CD4-positive, alpha-beta T cell treated with Interleukin-21 for 1 hour (primary cell): ENCODE data around the gene FAM131B.

Experiments used
- DNase-seq: peaks from one replicate; pipeline ENCODE4 v3.0.0-alpha.2; 2020

Gene FAM131B

GRCh38 chr7:143356414-143357050, 6.0 kb downstream of the FAM131B start:
- DNase-seq: no peak

- no peak for DNase-seq
Measured at GRCh38 chr7:143355450-143356385, 6.8 kb downstream of the FAM131B start.

GRCh38 chr7:143354965-143355364, 7.5 kb downstream of the FAM131B start:
- no peak for DNase-seq

- no peak for DNase-seq
Measured at GRCh38 chr7:143354376-143354775, 8.1 kb downstream of the FAM131B start.

GRCh38 chr7:143352531-143353002, 9.9 kb downstream of the FAM131B start:
- DNase-seq: no peak

- no peak for DNase-seq
Measured at GRCh38 chr7:143351574-143351973, 10.9 kb downstream of the FAM131B start.

- DNase-seq: no peak
Measured at GRCh38 chr7:143351060-143351459, 11.5 kb downstream of the FAM131B start.

GRCh38 chr7:143347950-143348349, 14.6 kb downstream of the FAM131B start:
- DNase-seq: no peak

GRCh38 chr7:143346018-143346417, 16.5 kb downstream of the FAM131B start:
- DNase-seq: no peak

GRCh38 chr7:143345428-143345900, 17.0 kb downstream of the FAM131B start:
- DNase-seq: peak; percentile 69

- no peak for DNase-seq
Measured at GRCh38 chr7:143343596-143343995, 18.9 kb downstream of the FAM131B start.

- no peak for DNase-seq
Measured at GRCh38 chr7:143341842-143342241, 20.7 kb downstream of the FAM131B start.

- no peak for DNase-seq
Measured at GRCh38 chr7:143337216-143337615, 25.3 kb downstream of the FAM131B start.

GRCh38 chr7:143334244-143334643, 28.3 kb downstream of the FAM131B start:
- no peak for DNase-seq

- DNase-seq: no peak
Measured at GRCh38 chr7:143331179-143331801, 31.2 kb downstream of the FAM131B start.

- DNase-seq: no peak
Measured at GRCh38 chr7:143329471-143330170, 32.9 kb downstream of the FAM131B start.

GRCh38 chr7:143327903-143328302, 34.6 kb downstream of the FAM131B start:
- DNase-seq: no peak

- DNase-seq: no peak
Measured at GRCh38 chr7:143325240-143325639, 37.3 kb downstream of the FAM131B start.

- DNase-seq: no peak
Measured at GRCh38 chr7:143323653-143324052, 38.9 kb downstream of the FAM131B start.

- DNase-seq: no peak
Measured at GRCh38 chr7:143322760-143323633, 39.5 kb downstream of the FAM131B start.

- no peak for DNase-seq
Measured at GRCh38 chr7:143321734-143322133, 40.8 kb downstream of the FAM131B start.

GRCh38 chr7:143321242-143321641, 41.3 kb downstream of the FAM131B start:
- no peak for DNase-seq
